ENCODE data around the gene PRPF38A.
A peak's percentile ranks its signal among the peaks of the same experiment; 100 is the strongest.
"Not testable (repeated sequence)": the region's sequence is repeated elsewhere in the genome, so short reads cannot be mapped to it uniquely, and the experiment has no call there.

Gene PRPF38A, protein sequence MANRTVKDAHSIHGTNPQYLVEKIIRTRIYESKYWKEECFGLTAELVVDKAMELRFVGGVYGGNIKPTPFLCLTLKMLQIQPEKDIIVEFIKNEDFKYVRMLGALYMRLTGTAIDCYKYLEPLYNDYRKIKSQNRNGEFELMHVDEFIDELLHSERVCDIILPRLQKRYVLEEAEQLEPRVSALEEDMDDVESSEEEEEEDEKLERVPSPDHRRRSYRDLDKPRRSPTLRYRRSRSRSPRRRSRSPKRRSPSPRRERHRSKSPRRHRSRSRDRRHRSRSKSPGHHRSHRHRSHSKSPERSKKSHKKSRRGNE

GRCh38 chr1:52404116-52404974 lies at the start of gene PRPF38A, which contains the start of gene ORC1:
Gene PRPF38A (plus strand): TSS chr1:52404602. CDS start chr1:52404750, 148 bp downstream.
Gene ORC1 (minus strand): TSS chr1:52404423. CDS start chr1:52402223, 2,200 bp downstream.
- peak; percentile 96 for DNase-seq

DNA sequence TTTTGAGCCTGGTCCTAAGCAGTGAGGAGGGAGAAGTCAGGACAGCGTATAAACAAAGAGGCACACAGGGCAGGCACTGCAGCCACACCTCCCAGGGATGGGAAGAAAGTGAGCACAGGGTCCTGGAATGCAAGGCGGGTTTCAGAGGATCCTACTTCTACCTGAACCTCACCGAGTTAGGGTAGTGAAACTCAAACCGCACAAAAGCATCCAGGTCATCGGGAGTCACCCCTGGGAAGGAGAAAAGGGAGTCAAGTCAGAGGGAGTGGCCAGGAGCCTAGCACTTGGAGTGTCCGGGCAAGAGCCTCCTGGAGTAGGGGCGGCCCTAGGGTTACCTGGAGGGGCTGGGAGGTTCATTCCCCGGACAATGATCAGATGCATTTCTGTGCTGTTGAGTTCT lies 49.0 kb upstream of the PRPF38A start:
- DNase-seq: no peak

GRCh38 chr1:52355847-52356505 lies 48.4 kb upstream of the PRPF38A start:
- DNase-seq: no peak

- DNase-seq: no peak
Measured at GRCh38 chr1:52356818-52357355, 47.5 kb upstream of the PRPF38A start.

DNA sequence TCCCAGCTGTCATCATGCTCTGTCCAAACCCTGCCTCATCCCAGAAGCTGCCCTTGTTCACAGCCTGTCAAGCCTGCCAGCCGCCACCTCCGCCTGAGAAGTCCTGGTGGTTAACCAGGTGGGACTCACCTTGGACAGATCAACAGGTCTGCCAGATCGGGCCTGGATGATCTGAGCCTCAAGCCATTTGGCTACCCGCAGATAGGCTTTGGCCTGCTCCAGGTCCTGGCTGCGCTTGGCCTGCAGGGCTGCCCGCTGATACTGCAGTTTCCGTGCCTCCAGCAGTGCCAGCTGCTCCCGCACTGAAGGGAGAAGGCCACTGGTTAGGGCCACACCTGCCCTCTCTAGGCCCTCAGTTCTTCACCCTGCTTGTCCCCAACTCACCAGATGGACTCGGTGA lies 47.0 kb upstream of the PRPF38A start:
- DNase-seq: no peak

DNA sequence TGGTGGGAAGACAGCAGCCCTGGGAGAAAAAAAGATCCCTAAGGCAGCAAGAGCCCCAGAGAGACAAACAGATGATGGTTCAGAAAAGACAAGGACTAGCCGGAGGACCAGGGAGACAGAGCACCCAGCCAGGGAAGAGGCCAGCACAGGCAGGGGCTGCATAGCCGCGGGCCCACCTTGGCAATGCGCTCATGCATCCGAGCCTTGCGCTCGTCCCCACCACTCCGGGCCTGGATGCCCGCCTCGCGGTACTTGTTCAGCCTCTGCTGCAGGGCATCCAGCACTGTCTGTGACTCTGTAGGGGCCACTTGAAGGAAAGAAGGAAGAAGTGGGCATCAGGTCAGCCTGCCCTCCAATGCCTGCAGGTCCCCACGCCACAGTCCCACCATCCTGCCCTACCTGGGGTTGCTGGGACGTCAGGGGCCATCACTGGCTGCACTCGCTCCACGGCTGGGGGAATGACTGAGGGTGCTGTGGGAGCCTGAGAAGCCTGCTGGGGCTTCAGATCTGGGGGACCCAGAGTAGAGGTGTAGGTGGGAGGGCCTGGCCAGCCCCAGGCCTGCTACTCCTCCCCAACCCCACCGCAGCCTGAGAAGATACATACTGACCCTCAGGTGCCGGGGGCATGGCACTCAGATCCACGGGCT lies 45.4 kb upstream of the PRPF38A start:
- no peak for DNase-seq

DNA sequence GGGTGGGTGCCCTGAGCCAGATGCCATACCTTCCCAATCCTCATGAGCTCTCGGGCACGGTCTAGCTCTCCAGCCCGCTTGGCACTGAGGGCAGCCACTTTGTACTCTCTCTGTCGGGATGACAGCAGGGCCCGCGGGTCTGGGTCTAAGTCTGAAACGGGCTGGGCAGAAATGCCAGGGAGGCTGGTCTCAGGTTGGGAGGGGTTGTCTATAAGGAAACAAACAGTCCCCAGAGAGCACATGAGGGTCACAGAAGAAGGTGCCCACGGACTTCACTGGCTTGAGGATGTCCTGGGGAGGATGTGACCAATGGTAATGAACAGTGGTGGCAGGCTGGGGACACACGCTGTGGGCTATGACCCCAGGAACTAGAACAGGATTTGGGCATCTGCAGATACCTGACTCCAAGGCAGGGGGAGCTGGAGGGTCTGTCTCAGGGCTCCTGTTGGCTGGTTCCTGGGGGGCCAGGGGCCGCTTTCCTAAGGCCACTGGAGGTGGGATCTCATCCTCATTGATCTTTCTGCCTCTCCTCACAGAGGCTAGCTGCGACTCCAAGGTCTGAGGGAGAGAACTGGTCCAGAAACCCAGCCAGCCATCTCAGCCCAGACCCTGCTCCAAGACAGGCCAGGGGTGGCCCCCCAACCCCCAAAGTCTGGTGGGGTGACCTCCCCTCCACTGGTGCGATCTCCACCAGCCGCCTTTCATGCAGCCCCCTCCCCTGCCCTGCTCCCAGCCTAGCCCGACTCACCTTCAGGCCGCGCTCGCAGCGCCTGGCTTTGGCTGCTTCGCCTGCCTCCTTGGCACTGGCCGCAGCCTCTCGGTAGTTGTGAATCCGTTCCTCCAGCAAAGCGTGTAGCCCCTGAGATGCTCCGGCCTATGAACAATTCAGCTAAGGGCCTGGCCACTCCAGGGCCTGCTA lies 44.5 kb upstream of the PRPF38A start:
- DNase-seq: no peak

GRCh38 chr1:52360595-52360968 lies 43.8 kb upstream of the PRPF38A start:
- DNase-seq: no peak

DNA sequence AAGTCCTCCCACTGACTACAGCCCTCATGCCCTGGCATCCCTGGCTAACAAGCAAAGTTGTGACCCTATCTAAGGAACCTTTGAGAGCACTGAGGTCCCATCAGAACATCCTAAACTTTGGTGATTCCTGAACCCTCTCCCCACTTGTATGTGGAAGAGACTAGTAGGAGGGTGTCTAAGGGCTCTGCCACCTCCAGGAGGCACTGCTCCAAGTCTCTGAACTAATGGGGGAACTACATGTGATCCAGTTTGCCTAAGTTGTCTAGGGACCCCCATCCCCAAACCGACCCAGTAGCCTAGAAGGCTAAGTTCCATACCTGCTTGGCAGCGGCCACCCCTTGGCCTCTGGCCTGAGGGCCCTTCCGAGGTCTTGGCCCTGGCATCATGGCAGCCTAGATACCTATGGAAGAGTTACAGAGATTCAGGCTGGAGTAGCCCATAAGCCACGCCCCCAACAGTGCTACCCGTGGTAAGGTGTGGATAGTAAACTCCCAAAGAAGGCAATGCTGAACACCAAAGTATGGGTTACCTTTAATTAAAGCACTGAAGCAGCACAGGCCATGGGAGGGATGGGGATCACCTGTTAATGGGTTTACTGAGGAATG lies 40.1 kb upstream of the PRPF38A start:
- DNase-seq: no peak

- DNase-seq: peak; percentile 56
Measured at GRCh38 chr1:52365071-52365745, 39.2 kb upstream of the PRPF38A start.

DNA sequence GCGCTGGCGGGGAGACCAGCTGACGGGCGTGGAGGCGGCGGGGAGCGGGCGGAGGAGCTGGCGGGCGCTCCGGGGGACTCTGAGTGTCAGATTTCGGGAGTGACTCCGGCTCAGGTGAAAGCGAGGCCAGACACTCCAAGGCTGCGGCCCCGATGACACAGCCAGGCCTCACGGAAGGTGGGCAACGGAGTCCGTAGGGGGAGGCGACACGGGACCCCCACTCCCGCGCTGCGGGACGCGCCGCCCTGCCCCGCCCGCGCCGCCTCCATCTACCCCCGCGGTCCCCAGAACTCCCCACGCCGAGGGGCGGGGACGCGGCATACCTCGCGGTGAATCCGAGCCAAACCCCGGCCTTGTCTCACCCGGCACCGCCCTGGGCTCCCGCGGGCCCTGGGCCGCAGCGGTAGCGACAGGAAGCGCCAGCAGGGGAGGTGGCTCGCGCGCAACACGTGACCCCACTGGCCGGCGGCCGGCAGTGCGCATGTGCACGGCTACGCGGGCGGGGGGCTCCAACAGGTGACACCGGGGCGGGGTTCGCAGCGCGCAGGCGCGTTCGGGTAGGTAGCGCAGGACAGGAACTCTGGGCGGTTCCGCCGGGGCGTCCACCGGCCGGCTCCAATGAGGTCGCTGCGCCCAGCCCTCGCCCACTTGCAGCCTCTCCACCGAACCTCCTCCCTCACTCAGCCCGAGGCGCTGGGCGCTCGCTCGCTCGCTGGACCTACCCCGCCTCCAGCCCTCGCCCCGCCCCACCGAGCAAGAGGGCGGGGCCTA lies 38.5 kb upstream of the PRPF38A start, which contains the start of gene CC2D1B:
TSS of gene CC2D1B (minus strand) at position 460 of the 771 bp plus-strand sequence. CDS start 1,585 bp downstream, outside the sequence.
- DNase-seq: peak; percentile 97

- DNase-seq: no peak
Measured at GRCh38 chr1:52366517-52366827, 37.9 kb upstream of the PRPF38A start.

GRCh38 chr1:52367272-52367671 lies 37.1 kb upstream of the PRPF38A start:
- no peak for DNase-seq

DNA sequence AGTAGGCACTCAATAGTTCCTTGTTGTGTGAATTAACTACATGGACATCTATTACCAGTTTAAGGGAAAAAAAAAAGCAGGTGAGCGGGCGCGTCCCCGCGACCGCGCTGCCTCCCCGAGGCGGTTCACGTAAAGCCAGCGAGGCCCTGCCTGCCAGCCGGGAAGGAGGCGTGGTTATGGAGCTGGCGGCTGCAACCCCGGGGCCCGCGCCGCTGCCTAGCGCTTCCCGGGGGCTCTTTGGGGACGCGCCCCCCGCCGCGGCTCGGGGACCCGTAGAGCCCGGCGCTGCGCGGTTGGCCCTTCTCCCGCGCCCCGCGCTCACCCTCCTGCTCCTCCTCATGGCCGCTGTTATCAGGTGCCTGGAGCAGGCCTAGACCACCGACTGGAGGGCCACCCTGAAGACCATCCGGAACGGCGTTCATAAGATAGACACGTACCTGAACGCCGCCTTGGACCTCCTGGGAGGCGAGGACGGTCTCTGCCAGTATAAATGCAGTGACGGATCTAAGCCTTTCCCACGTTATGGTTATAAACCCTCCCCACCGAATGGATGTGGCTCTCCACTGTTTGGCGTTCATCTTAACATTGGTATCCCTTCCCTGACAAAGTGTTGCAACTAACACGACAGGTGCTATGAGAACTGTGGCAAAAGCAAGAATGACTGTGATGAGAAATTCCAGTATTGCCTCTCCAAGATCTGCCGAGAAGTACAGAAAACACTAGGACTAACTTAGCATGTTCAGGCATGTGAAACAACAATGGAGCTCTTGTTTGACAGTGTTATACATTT lies 35.8 kb upstream of the PRPF38A start:
- peak; percentile 50 for DNase-seq

DNA sequence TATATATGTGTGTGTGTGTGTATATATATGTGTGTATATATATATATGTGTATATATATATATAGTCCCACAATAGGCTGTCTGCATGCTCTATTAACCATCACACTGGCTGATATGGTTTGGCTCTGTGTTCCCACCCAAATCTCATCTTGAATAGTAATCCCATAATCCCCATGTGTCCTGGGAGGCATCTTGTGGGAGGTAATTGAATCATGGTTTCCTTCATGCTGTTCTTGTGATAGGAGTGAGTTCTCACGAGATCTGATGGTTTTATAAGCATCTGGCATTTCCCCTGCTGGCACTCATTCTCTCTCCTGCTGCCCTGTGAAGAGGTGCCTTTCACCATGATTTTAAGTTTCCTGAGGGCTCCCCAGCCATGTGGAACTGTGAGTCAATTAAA lies 34.6 kb upstream of the PRPF38A start:
- not testable (repeated sequence) for DNase-seq

- DNase-seq: no peak
Measured at GRCh38 chr1:52385376-52385775, 19.0 kb upstream of the PRPF38A start.

DNA sequence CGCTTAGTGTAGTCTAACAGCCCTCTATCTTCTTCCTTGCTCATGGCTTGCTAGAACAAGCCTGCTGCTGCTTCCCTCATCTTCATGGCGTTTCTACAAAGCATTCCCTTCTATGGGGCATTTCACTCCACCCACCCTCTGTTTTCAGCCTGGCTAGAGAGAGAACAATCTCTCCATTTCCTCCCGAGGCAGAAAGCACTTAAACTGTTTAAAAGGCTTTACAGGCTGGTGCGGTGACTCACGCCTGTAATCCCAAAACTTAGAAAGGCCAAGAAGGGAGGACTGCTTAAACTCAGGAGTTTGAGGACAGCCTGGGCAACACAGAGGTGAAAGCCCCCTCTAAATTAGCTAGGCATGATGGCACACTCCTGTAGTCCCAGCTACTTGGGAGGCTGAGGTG lies 17.9 kb upstream of the PRPF38A start:
- no peak for DNase-seq

DNA sequence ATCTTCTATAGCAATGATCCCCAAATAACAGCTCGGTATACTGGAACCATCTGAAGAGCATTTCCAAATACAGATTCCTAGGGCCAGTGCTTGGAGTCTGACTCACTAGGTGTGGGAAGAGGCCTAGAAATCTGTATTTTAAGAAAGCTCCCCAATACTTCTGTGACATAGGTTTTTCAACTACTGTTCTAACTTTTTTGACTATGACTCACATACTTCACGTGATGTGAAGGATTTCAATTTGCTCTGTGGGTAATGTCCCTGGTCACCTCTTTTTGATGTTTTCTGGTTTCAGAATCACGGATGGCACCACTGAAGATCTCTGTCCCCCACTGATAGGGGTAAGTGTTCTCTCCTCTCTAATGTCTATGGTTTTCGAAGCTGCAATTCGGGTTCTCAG lies 11.2 kb upstream of the PRPF38A start:
- DNase-seq: no peak

- no peak for DNase-seq
Measured at GRCh38 chr1:52399629-52400028, 4.8 kb upstream of the PRPF38A start.

Measured in DMS79 (cell line).